Rectal smooth muscle tissue (tissue), 1 donor: Measurements from ENCODE around the gene JUND.

ENCODE experiments used
- H3K27ac ChIP-seq: one replicate; pipeline ENCODE4 v1.7.0; 2013; ENCODE audit warnings: low read depth, low read length, inconsistent platforms
- H3K27me3 ChIP-seq: one replicate; pipeline ENCODE4 v1.7.0; 2013; ENCODE audit warnings: low read length; ENCODE audit not compliant: control insufficient read depth, insufficient read depth
- H3K36me3 ChIP-seq: one replicate; pipeline ENCODE4 v1.7.0; 2013; ENCODE audit warnings: low read length; ENCODE audit not compliant: control insufficient read depth, insufficient read depth
- H3K4me1 ChIP-seq: one replicate; pipeline ENCODE4 v1.7.0; 2013; ENCODE audit warnings: low read length; ENCODE audit not compliant: control insufficient read depth, insufficient read depth
- H3K4me3 ChIP-seq: one replicate; pipeline ENCODE4 v1.7.0; 2013; ENCODE audit warnings: low read length
- H3K9ac ChIP-seq: one replicate; pipeline ENCODE4 v1.7.0; 2013; ENCODE audit warnings: low read length

JUND gene

GRCh38 chr19:18254546-18255503 lies 26.6 kb downstream of the JUND start:
- Histone ChIP-seq H3K36me3 (no peaks in the 10 kb centered on the region), H3K4me1 (no peaks in the 10 kb centered on the region), H3K9ac (no peak overlapping the region), H3K27me3 (no peaks in the 10 kb centered on the region), H3K27ac (no peak overlapping the region), H3K4me3 (peak overlapping the region; percentile 27)

- Histone ChIP-seq H3K4me3 (no peak overlapping the region), H3K27me3 (no peaks in the 10 kb centered on the region), H3K9ac (no peak overlapping the region), H3K27ac (no peak overlapping the region), H3K36me3 (no peaks in the 10 kb centered on the region), H3K4me1 (no peaks in the 10 kb centered on the region)
These were observed 27.7 kb downstream of the JUND start for GRCh38 chr19:18253716-18254115.

GRCh38 chr19:18253130-18253529 lies 28.3 kb downstream of the JUND start:
- Histone ChIP-seq H3K4me1 (no peaks in the 10 kb centered on the region), H3K36me3 (no peaks in the 10 kb centered on the region), H3K27ac (no peak overlapping the region), H3K4me3 (no peak overlapping the region), H3K27me3 (no peaks in the 10 kb centered on the region), H3K9ac (no peak overlapping the region)

- H3K27me3 ChIP-seq, result peaks cover 3% of the 10 kb centered on the region
- no peaks in the 10 kb centered on the region for H3K36me3 ChIP-seq
- H3K9ac ChIP-seq, result no peak overlapping the region
- no peak overlapping the region for H3K27ac ChIP-seq
- H3K4me1 ChIP-seq, result no peaks in the 10 kb centered on the region
- no peak overlapping the region for H3K4me3 ChIP-seq
These were observed 29.1 kb downstream of the JUND start for GRCh38 chr19:18252370-18252717.

GRCh38 chr19:18251587-18252369 lies 29.6 kb downstream of the JUND start:
- no peak overlapping the region for H3K27ac ChIP-seq
- H3K9ac ChIP-seq, result no peak overlapping the region
- H3K27me3 ChIP-seq, result peaks cover 3% of the 10 kb centered on the region
- H3K36me3 ChIP-seq, result no peaks in the 10 kb centered on the region
- H3K4me1 ChIP-seq, result no peaks in the 10 kb centered on the region
- no peak overlapping the region for H3K4me3 ChIP-seq

GRCh38 chr19:18249834-18250233 lies 31.6 kb downstream of the JUND start:
- no peak overlapping the region for H3K9ac ChIP-seq
- H3K27ac ChIP-seq, result no peak overlapping the region
- no peaks in the 10 kb centered on the region for H3K4me1 ChIP-seq
- peaks cover 3% of the 10 kb centered on the region for H3K27me3 ChIP-seq
- H3K36me3 ChIP-seq, result no peaks in the 10 kb centered on the region
- no peak overlapping the region for H3K4me3 ChIP-seq

- H3K4me1 ChIP-seq, result no peaks in the 10 kb centered on the region
- peaks cover 3% of the 10 kb centered on the region for H3K27me3 ChIP-seq
- no peak overlapping the region for H3K4me3 ChIP-seq
- H3K36me3 ChIP-seq, result no peaks in the 10 kb centered on the region
- no peak overlapping the region for H3K27ac ChIP-seq
- no peak overlapping the region for H3K9ac ChIP-seq
These were observed 36.1 kb downstream of the JUND start for GRCh38 chr19:18245297-18245696.

GRCh38 chr19:18239303-18239702 lies 42.1 kb downstream of the JUND start:
- Histone ChIP-seq H3K9ac (no peak overlapping the region), H3K27ac (no peak overlapping the region), H3K27me3 (no peaks in the 10 kb centered on the region), H3K36me3 (no peaks in the 10 kb centered on the region), H3K4me1 (no peaks in the 10 kb centered on the region), H3K4me3 (no peak overlapping the region)

GRCh38 chr19:18234194-18234593 lies 47.2 kb downstream of the JUND start:
- H3K9ac ChIP-seq, result no peak overlapping the region
- no peaks in the 10 kb centered on the region for H3K4me1 ChIP-seq
- H3K27ac ChIP-seq, result no peak overlapping the region
- H3K27me3 ChIP-seq, result peaks cover 17% of the 10 kb centered on the region
- H3K4me3 ChIP-seq, result no peak overlapping the region
- no peaks in the 10 kb centered on the region for H3K36me3 ChIP-seq

- H3K4me1 ChIP-seq, result no peaks in the 10 kb centered on the region
- H3K4me3 ChIP-seq, result no peak overlapping the region
- no peaks in the 10 kb centered on the region for H3K36me3 ChIP-seq
- no peak overlapping the region for H3K9ac ChIP-seq
- peaks cover 17% of the 10 kb centered on the region for H3K27me3 ChIP-seq
- no peak overlapping the region for H3K27ac ChIP-seq
These were observed 48.1 kb downstream of the JUND start for GRCh38 chr19:18233224-18233825.

GRCh38 chr19:18232540-18233223 lies 48.7 kb downstream of the JUND start:
- Histone ChIP-seq H3K27me3 (peaks cover 17% of the 10 kb centered on the region), H3K27ac (no peak overlapping the region), H3K9ac (no peak overlapping the region), H3K36me3 (no peaks in the 10 kb centered on the region), H3K4me1 (no peaks in the 10 kb centered on the region), H3K4me3 (no peak overlapping the region)

GRCh38 chr19:18231775-18232174 lies 49.6 kb downstream of the JUND start:
- H3K27ac ChIP-seq, result no peak overlapping the region
- no peak overlapping the region for H3K4me3 ChIP-seq
- no peaks in the 10 kb centered on the region for H3K36me3 ChIP-seq
- peaks cover 3% of the 10 kb centered on the region for H3K4me1 ChIP-seq
- H3K9ac ChIP-seq, result no peak overlapping the region
- H3K27me3 ChIP-seq, result peaks cover 22% of the 10 kb centered on the region
